HG03108 (cell line): ENCODE measurements around the gene DENND10.
"Not testable (repeated sequence)": the region's sequence is repeated elsewhere in the genome, so short reads cannot be mapped to it uniquely, and the experiment has no call there.

Experiments used
- ATAC-seq: cut with Tn5 transposase; IDR thresholded peaks from one replicate; pipeline ENCODE4 v1.9.1; 2021; ENCODE audit warnings: moderate library complexity; ENCODE audit not compliant: unreplicated experiment

Gene DENND10

DNA sequence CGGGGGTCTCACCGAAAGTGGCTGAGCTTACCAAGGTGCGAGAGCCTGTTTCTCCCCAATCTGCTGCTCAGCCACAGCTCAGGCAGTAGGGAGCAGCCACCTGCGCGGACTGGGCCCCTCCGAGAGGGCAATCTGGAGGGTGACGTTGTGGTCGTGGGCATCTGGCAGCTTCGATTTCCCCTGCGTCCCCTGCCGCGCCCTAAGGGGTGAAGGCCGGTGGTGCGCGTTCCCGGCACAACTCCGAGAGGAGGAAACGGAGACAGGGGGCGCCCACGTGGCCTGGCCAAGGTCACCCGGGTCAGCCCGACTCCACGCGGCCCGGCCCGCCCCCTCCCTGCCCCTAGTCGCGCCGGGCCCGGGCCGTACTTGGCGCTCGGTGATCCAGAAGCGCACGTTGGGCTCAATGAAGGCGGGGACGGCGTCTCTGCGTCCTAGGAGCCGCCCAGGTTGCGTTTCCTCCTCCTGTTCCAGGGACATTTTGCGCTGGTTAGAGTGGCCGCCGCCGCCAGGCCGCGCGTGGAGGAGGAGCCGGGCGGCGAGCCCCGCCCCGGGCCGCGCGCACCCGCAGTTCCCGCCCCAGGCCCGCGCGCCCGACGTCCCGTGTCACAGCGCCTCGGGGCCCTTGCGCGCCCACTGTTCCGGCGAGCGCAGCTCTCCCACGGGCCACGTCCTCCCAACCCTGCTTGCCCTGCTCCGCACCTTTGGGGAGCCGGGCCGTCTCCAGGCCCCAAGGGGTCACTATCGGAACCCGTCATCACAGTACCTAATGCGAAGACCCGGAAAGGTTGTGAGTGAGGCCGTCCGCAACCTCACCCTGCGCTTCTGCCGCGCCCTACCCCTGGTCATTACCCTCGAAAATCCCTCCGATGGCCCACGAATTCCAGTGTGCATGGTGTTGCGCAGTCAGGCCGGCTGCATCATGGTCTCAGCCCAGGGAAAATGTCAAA is 61.5 kb downstream of the DENND10 start, which contains the start of gene SFXN4:
SFXN4 (minus strand) TSS at position 544 of the 947 bp plus-strand sequence; CDS start at position 477, 67 bp downstream.
- ATAC-seq = peak; percentile 82

DNA sequence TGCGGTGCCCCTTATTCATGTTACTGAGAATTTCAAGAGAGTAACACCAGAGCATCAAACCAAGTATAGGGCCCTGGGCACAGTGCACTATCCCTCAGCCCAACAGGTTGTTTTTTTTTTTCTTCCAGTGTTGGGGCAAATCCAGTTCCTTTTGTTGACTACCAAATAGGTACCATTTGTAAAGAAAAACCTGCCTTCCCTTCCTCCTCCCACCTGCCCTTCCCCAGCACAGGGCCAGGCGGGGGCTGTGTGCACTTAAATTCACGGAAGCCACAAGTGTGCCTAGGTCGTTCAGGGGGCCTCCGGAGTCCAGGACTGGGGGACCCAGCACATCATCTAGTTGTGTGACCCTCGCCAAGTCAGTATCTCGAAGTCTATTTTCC is 62.2 kb downstream of the DENND10 start:
- ATAC-seq = peak; percentile 1

DNA sequence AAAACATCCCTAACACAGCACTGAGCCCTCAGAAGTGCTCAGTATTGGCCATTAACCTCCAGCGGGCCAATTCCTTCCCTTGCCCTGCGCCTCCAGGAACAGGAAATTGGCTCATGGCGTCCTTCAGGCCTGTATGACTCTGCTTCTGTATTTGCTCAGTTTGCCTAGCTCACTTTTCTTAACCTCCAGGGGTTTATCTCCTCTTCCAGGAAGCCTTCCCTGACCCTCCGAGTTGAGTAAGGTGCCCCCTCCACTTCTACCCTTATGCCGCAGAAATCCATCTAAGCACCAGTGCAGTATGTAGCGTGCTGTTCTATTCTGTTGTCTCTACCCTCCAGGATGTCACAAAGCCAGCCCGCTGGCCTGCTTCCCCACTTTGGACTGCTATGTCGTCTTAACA is 62.7 kb downstream of the DENND10 start:
- no peak for ATAC-seq

DNA sequence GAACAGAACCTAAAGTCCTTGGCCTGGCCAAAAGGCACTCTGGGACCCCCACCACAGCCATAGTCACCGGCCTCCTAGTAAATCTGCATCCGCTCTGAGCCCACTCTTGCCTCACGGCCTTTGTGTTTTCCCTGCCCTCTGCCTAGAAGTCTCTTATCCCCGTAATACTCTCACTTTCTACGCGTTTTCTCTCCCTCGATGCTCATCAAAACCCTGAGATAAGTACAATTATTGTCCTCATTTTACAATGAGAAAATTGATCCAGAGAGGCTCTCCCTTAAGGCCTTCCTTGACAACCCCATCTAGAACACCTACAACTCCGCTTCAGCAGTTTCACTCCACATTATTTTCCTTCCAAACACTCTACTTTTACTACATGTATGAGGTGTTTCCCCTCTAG is 63.1 kb downstream of the DENND10 start:
- ATAC-seq = no peak

DNA sequence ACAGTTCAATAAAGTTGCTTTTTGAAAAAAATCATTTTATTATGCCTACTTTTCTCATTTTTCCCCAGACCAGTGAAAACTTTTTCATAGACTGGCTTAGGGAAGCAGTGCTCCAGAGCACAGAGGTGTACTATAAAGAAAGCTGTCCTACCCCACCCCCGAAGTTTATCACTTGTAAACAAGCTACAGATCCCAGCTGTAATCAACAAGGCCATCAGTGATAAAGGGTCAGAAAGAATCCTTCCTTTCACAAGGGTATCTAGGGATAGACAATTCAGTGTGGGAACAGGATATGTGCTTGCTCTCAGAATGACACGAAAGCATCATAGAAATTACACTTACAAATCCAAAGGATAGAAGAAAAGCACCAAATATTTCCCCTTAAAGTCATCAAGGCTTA is 70.2 kb downstream of the DENND10 start:
- no peak for ATAC-seq

DNA sequence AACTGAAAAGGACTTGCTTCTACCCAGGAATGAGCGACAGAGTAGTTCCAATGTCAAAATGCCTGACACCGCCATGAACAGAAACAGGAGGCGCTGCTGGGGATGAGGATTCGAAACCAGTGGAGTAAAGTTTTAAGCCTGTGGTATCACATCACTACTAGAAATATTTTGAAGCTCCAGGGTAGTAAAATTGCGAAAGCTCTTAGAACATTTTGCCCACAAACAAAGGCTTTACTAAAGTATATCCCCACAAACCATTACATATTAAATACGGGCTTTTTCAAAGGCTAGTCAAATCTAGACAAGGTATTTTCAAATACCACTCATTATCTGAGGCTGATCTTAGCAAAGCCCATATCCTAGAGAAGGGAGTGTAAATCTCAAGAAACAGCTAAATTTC is 72.3 kb downstream of the DENND10 start:
- no peak for ATAC-seq

DNA sequence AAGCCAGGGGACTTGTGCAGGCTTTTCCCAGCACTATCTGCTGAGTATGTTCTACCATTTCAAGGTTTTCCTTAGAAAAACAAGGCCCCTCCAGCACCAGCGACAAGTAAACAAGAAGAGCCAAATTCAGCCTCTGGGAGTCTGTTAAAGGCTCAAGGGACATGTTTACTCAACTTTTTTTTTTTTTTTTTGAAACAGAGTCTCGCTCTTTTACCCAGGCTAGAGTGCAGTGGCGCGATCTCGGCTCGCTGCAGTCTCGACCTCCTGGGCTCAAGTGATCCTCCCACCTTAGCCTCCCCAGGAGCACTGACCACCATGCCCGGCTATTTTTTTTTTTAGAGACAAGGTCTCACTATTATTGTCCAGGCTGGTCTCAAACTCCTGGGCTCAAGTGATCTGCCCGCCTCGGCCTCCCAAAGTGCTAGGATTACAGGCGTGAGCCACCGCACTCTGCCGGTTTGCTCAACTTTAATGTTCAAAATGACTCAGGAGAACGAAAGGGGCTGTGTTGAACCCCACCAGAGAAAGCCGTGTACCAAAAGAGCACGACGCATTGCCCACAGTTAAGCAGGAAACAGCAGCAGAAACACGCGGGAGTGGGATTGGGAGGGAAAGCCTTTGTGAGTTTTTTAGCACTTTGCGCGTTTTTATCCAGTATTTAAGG is 73.9 kb downstream of the DENND10 start:
- ATAC-seq = no peak

DNA sequence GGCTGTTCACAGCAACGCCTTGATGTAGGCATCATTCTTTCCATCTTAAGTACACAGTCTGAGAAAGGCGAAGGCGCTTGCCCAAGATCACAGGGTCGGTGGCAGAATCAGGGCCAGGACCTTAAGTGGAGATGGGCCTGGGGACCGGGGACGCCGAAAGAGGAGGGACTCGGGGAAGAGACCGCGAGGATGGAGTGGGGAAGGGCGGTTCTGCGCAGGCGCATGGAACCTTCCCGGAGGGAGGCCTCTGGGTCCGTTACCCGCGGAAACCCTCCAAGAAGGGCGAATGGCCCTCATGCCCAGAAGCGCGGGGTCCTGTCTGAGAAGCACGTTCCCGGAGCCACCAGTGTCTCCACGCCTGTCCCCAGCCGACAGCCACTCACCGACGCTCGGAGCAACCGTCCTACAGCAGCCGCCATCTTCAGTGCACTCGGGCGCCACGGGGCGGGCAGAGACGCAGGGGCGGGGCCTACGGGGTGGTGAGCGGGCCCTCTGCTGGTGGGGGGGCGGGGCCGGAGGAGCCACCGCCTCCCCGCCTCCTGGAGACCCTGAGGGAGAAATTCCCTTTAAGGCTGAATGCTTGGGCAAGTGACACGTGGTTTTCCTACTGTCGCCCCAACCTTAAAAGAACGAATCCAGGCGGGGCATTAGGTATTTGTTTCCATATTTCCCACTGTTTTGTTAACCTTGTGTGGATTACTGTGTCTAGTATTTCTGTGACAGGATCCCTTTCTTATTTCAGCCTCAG is 74.6 kb downstream of the DENND10 start, which contains the start of gene PRDX3:
PRDX3 (minus strand) TSS at position 441 of the 748 bp plus-strand sequence; CDS start at position 419, 22 bp downstream.
- ATAC-seq = peak; percentile 85

DNA sequence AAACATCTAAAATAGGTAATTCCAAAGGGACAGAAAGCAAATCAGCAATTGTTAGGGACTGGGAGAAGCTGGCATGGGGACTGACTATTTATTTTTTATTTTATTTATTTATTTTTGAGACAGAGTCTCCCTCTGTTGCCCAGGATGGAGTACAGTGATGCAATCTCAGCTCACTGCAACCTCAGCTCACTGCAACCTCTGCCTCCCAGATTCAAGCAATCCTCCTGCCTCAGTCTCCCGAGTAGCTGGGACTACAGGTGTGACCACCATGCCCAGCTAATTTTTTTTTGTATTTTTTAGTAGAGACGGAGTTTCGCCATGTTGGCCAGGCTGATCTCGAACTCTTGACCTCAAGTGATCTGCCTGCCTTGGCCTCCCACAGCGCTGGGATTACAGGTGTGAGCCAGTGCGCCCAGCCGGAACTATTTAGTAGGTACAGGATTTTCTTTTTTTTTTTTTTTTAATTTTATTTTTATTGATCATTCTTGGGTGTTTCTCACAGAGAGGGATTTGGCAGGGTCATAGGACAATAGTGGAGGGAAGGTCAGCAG is 77.0 kb downstream of the DENND10 start:
- not testable (repeated sequence) for ATAC-seq

DNA sequence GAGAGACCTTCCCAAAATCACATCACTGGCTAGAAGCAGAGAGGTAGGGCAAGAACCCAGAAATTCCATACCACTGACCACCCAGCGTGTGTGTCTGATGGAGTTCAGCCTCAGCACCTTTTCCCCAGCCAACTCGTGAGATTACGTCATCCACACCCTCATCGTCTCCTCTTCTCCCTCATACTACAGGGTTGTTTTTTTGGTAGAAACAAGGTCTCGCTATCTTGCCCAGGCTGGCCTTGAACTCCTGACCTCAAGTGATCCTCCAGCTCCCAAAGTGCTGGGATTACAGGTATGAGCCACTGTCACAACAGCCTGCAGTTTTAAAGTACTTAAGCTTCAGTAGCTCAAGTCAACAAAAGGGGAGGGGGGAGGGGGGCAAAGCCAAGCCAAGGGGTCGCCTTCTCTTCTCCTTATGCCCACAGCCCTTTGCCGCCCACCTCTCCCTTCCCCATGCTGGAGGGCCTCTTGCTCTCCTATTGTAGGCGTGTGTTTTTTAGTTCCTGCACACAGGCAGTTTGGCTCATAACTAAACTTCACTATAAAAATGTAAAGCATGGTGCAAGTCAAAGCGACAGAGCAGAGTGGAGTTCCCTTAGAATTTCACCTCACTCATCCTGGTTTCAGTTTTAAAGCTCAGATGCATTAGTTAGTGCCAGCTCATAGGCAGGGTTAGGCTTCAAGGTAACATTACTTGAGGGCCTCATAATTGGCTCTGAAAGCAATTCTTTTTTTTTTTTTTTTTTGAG is 79.9 kb downstream of the DENND10 start:
- no peak for ATAC-seq
